ENCODE results near the gene TFAP2A. TPM values are rescaled to one million over a fixed set of nuclear protein-coding genes. Genes with fewer than 3 reads are reported as not detected.

TFAP2A gene
- total RNA-seq, 1 donor from 2014 or later = 0.21 TPM

- H3K4me1 ChIP-seq = no peaks in the 10 kb centered on the region
- H3K27me3 ChIP-seq = no peaks in the 10 kb centered on the region
- H3K27ac ChIP-seq = no peak overlapping the region
- H3K4me3 ChIP-seq = no peak overlapping the region
- intact Hi-C loops (cut with DNase I) = no loop called here
- H3K36me3 ChIP-seq = no peaks in the 10 kb centered on the region
- no peak for TF ChIP-seq CTCF (IDR thresholded peaks at IDR 0.05)
- no peaks in the 10 kb centered on the region for H3K9me3 ChIP-seq
- no peak for DNase-seq (ENCODE audit: low spot score in 2 of 2)
Measured at GRCh38 chr6:10375391-10375969, 39.4 kb downstream of the TFAP2A start.

- no peaks in the 10 kb centered on the region for H3K9me3 ChIP-seq
- DNase-seq (ENCODE audit: low spot score in 2 of 2) = no peak
- H3K27me3 ChIP-seq = no peaks in the 10 kb centered on the region
- TF ChIP-seq CTCF (IDR thresholded peaks at IDR 0.05) = no peak
- H3K36me3 ChIP-seq = no peaks in the 10 kb centered on the region
- intact Hi-C loops (cut with DNase I) = no loop called here
- H3K4me1 ChIP-seq = no peaks in the 10 kb centered on the region
- no peak overlapping the region for H3K27ac ChIP-seq
- no peak overlapping the region for H3K4me3 ChIP-seq
Measured at GRCh38 chr6:10373642-10374359, 41.1 kb downstream of the TFAP2A start.

DNA sequence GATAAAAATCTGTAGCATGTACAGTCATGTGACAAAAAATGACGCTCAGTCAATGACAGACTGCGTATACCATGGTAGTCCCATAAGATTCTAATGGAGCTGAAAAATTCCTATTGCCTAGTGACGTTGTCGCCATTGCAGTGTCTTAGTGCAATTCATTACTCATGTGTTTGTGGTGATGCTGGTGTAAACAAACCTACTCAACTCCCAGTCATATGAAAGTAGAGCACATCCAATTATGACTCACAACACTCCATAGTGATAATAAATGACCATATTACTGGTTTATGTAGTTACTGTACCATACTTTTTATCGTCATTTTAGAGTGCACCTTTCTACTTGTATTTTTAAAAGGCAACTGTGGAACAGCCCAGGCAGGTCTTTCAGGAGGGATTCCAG is 45.0 kb downstream of the TFAP2A start:
- no peak overlapping the region for H3K27ac ChIP-seq
- H3K4me3 ChIP-seq = no peak overlapping the region
- no peaks in the 10 kb centered on the region for H3K27me3 ChIP-seq
- no peak for DNase-seq (ENCODE audit: low spot score in 2 of 2)
- intact Hi-C loops (cut with DNase I) = no loop called here
- H3K36me3 ChIP-seq = no peaks in the 10 kb centered on the region
- no peaks in the 10 kb centered on the region for H3K4me1 ChIP-seq
- no peak for TF ChIP-seq CTCF (IDR thresholded peaks at IDR 0.05)
- H3K9me3 ChIP-seq = no peaks in the 10 kb centered on the region

DNA sequence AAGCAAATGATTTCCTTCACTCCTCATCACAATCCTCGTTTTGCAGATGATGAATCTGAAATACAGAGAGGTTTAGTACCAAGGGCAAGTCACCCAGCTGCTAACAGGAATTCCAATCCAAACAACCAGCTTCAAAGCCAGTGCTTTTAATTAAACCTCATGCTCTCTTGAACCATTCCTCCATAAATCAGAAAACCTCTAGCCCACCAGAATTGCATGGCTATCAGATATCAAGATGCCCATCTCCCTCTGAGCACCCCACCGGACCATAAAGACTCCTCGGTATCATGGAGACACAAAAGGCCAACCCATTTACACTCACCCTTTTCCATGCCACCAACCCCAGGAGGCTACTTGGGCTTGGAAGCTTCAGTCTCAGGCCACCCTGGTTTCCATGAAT is 46.0 kb downstream of the TFAP2A start:
- intact Hi-C loops (cut with DNase I) = no loop called here

DNA sequence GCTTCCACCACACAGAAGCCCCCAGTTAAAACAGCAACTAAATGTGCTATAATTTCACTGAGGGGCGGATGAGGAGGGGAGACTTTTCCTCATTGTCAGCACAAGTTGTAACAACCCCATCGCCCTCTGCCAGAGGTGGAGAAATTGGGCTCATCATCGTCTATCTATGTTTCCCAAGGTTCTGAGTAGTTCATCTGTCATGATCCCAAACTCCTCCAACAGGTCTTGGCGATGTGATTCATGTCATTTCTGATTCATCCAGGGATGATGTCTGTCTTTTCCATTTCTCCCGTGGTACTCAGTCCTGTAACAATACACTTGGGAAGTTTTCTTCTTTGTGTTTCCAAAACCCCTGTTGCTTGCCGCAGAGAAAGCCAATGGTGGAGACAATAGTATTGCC is 51.0 kb downstream of the TFAP2A start:
- Histone ChIP-seq H3K4me1 (no peaks in the 10 kb centered on the region), H3K27ac (no peak overlapping the region), H3K9me3 (no peaks in the 10 kb centered on the region), H3K4me3 (no peak overlapping the region), H3K36me3 (no peaks in the 10 kb centered on the region), H3K27me3 (no peaks in the 10 kb centered on the region)
- TF ChIP-seq CTCF (IDR thresholded peaks at IDR 0.05) = no peak
- DNase-seq (ENCODE audit: low spot score in 2 of 2) = no peak
- intact Hi-C loops (cut with DNase I) = no loop called here

More for the DNA sequence above, 46.0 kb downstream of the TFAP2A start:
- H3K27ac ChIP-seq = no peak overlapping the region
- no peak for DNase-seq (ENCODE audit: low spot score in 2 of 2)
- no peak for TF ChIP-seq CTCF (IDR thresholded peaks at IDR 0.05)
- H3K27me3 ChIP-seq = no peaks in the 10 kb centered on the region
- H3K4me3 ChIP-seq = no peak overlapping the region
- no peaks in the 10 kb centered on the region for H3K9me3 ChIP-seq
- H3K4me1 ChIP-seq = no peaks in the 10 kb centered on the region
- H3K36me3 ChIP-seq = no peaks in the 10 kb centered on the region
